ENCODE measurements around the gene LDB2.

The LDB2 gene

DNA sequence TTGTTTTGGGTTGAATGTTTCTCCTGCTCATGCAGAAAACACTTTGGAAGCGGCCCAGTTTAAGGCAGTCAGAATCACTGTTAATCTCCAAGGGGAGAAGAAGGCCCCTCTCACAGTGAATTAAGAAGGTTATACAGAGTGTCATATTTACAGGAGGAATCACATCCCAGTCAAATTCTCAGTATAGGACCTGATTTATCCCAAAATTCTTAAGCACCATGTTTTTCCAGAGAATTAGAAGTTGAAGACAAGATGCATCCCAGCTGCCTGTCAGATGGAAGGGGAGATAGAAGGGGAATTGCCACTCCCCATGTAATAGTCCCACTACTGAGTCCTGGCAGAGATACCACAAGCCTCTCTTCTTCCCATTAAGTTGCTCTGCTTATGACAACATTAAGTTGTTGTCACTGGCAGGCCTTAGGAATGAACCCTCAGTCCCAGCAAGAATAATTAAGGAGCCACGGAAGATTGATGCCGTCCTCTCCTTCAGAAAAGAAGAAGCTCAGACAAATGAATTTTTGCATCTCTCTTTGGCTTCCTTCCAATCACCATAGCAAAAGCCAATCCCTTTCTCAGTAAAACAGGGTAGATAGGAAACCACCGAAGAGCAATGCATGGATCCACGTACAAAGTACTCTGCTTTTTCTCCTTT is 138.4 kb downstream of the LDB2 start:
- no peak for DNase-seq

DNA sequence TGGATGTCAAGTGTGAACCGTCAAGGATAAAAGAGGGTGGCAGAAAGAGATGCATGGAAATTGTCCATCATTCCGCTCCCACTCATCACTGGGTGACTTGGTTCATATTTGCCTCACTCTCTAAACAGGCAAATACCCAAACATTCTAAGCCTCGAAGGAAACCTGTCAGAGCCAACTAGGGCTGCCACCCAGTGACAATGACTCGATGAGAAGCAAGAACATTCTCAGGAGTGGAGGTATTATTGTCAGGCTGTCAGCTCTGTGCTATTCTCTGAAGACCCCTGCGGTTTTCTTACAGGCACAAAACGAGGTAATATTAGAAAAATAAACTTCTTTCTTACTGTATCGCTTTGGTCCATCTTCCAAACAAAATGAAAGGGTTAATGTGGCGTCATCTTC is 139.6 kb downstream of the LDB2 start:
- Histone ChIP-seq H3K4me1 (ENCODE audit: control insufficient read depth, low read depth, low read length) (peaks cover 5% of the 10 kb centered on the region), H3K79me1 (ENCODE audit: low read length) (peaks cover 20% of the 10 kb centered on the region), H3K18ac (ENCODE audit: low read length) (no peak overlapping the region), H3K27ac (ENCODE audit: low read depth, low read length) (no peak overlapping the region), H3K4me2 (ENCODE audit: low read length) (no peak overlapping the region), H3K27me3 (ENCODE audit: insufficient read depth, low read length, poor library complexity) (no peaks in the 10 kb centered on the region), H2BK15ac (replicated peaks; ENCODE audit: low read depth) (no peak overlapping the region), H3K79me2 (ENCODE audit: control insufficient read depth, insufficient read depth, low read length) (peaks cover 2% of the 10 kb centered on the region), H4K5ac (ENCODE audit: low read length) (no peak overlapping the region), H2BK120ac (ENCODE audit: low read depth, low read length) (no peak overlapping the region), H3K36me3 (ENCODE audit: control insufficient read depth, insufficient read depth, low read length) (peaks cover 3% of the 10 kb centered on the region), H3K23ac (ENCODE audit: low read length) (no peak overlapping the region), H3K4ac (ENCODE audit: low read depth, low read length) (no peak overlapping the region), H4K8ac (ENCODE audit: low read depth, low read length) (no peak overlapping the region), H2BK5ac (ENCODE audit: low read length) (no peak overlapping the region), H3K56ac (ENCODE audit: low read length) (no peak overlapping the region), H2AK5ac (ENCODE audit: low read length) (no peak overlapping the region), H3K9ac (ENCODE audit: low read length) (no peak overlapping the region), H3K4me3 (ENCODE audit: low read length) (no peak overlapping the region)
- DNase-seq, result no peak
- WGBS (ENCODE audit: extremely low coverage, insufficient coverage, low lambda C conversion rate), result no CpG with 5 or more reads among the region's 8 CpGs

More for the DNA sequence above, 138.4 kb downstream of the LDB2 start:
- Histone ChIP-seq H2BK120ac (ENCODE audit: low read depth, low read length) (no peak overlapping the region), H3K4me1 (ENCODE audit: control insufficient read depth, low read depth, low read length) (peaks cover 2% of the 10 kb centered on the region), H4K5ac (ENCODE audit: low read length) (no peak overlapping the region), H2AK5ac (ENCODE audit: low read length) (no peak overlapping the region), H3K36me3 (ENCODE audit: control insufficient read depth, insufficient read depth, low read length) (peaks cover 3% of the 10 kb centered on the region), H3K79me1 (ENCODE audit: low read length) (peaks cover 14% of the 10 kb centered on the region), H3K4ac (ENCODE audit: low read depth, low read length) (no peak overlapping the region), H3K4me2 (ENCODE audit: low read length) (no peak overlapping the region), H3K56ac (ENCODE audit: low read length) (no peak overlapping the region), H3K18ac (ENCODE audit: low read length) (no peak overlapping the region), H3K4me3 (ENCODE audit: low read length) (no peak overlapping the region), H3K79me2 (ENCODE audit: control insufficient read depth, insufficient read depth, low read length) (peaks cover 2% of the 10 kb centered on the region), H2BK5ac (ENCODE audit: low read length) (no peak overlapping the region), H3K27ac (ENCODE audit: low read depth, low read length) (no peak overlapping the region), H4K8ac (ENCODE audit: low read depth, low read length) (no peak overlapping the region), H2BK15ac (replicated peaks; ENCODE audit: low read depth) (no peak overlapping the region), H3K9ac (ENCODE audit: low read length) (no peak overlapping the region), H3K23ac (ENCODE audit: low read length) (no peak overlapping the region), H3K27me3 (ENCODE audit: insufficient read depth, low read length, poor library complexity) (no peaks in the 10 kb centered on the region)
- no CpG with 5 or more reads among the region's 5 CpGs for WGBS (ENCODE audit: extremely low coverage, insufficient coverage, low lambda C conversion rate)

DNA sequence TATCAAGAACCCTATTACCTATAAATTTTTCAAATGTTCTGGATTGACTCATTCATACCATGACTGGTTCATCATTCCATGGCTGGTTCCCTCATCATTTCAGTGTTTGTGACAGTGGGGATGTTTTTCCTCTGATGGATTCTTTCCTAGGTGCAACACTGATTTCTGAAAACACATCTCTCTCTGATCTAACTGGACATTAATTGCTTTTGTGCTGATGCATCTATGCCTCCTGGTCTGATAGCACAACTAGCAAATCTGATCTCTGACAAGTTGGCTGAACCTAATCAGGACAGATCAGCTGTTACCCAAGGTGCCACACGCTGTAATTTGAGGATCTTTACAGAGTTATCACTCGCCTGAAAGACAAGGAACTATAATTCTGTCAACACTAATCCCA is 140.2 kb downstream of the LDB2 start:
- H3K36me3 ChIP-seq (ENCODE audit: control insufficient read depth, insufficient read depth, low read length), result peaks cover 3% of the 10 kb centered on the region
- H3K4me3 ChIP-seq (ENCODE audit: low read length), result no peak overlapping the region
- no peak overlapping the region for H2BK5ac ChIP-seq (ENCODE audit: low read length)
- no CpG with 5 or more reads among the region's 2 CpGs for WGBS (ENCODE audit: extremely low coverage, insufficient coverage, low lambda C conversion rate)
- no peak overlapping the region for H2AK5ac ChIP-seq (ENCODE audit: low read length)
- no peak overlapping the region for H3K9ac ChIP-seq (ENCODE audit: low read length)
- H4K8ac ChIP-seq (ENCODE audit: low read depth, low read length), result no peak overlapping the region
- H3K27ac ChIP-seq (ENCODE audit: low read depth, low read length), result no peak overlapping the region
- H3K4ac ChIP-seq (ENCODE audit: low read depth, low read length), result no peak overlapping the region
- H2BK120ac ChIP-seq (ENCODE audit: low read depth, low read length), result no peak overlapping the region
- H3K18ac ChIP-seq (ENCODE audit: low read length), result no peak overlapping the region
- H3K4me1 ChIP-seq (ENCODE audit: control insufficient read depth, low read depth, low read length), result peaks cover 5% of the 10 kb centered on the region
- peaks cover 19% of the 10 kb centered on the region for H3K79me1 ChIP-seq (ENCODE audit: low read length)
- no peak overlapping the region for H3K23ac ChIP-seq (ENCODE audit: low read length)
- DNase-seq, result peak; percentile 13
- peaks cover 2% of the 10 kb centered on the region for H3K79me2 ChIP-seq (ENCODE audit: control insufficient read depth, insufficient read depth, low read length)
- no peak overlapping the region for H3K56ac ChIP-seq (ENCODE audit: low read length)
- no peak overlapping the region for H3K4me2 ChIP-seq (ENCODE audit: low read length)
- H4K5ac ChIP-seq (ENCODE audit: low read length), result no peak overlapping the region
- H3K27me3 ChIP-seq (ENCODE audit: insufficient read depth, low read length, poor library complexity), result no peaks in the 10 kb centered on the region
- H2BK15ac ChIP-seq (replicated peaks; ENCODE audit: low read depth), result no peak overlapping the region

DNA sequence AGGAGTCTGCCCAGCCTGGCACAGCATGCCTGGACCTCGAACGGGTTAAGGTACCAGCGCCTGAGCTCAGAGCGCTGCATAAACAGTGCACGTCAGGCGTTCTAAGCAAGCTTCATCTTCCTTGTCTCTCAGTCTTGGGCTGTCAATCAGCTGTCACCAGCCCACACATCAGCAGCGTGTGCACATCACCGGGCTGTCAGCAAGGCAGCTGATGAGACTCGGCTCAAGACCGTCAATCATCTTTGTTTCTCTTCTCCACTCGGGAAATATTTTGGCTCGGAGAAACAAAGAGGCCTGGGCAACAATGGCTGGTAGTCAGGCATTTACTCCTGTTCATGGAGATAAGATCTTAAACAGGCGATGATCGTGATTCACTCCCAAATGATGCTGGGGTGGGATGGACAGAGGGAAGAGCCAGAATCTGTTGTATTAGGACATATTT is 141.3 kb downstream of the LDB2 start:
- no peak overlapping the region for H3K4me3 ChIP-seq (ENCODE audit: low read length)
- no peak overlapping the region for H2BK120ac ChIP-seq (ENCODE audit: low read depth, low read length)
- H3K9ac ChIP-seq (ENCODE audit: low read length), result no peak overlapping the region
- H3K56ac ChIP-seq (ENCODE audit: low read length), result no peak overlapping the region
- H3K27ac ChIP-seq (ENCODE audit: low read depth, low read length), result no peak overlapping the region
- H3K4me1 ChIP-seq (ENCODE audit: control insufficient read depth, low read depth, low read length), result peaks cover 5% of the 10 kb centered on the region
- H3K36me3 ChIP-seq (ENCODE audit: control insufficient read depth, insufficient read depth, low read length), result peaks cover 3% of the 10 kb centered on the region
- no peak overlapping the region for H2BK15ac ChIP-seq (replicated peaks; ENCODE audit: low read depth)
- no peak overlapping the region for H3K4ac ChIP-seq (ENCODE audit: low read depth, low read length)
- H3K4me2 ChIP-seq (ENCODE audit: low read length), result no peak overlapping the region
- H3K27me3 ChIP-seq (ENCODE audit: insufficient read depth, low read length, poor library complexity), result no peaks in the 10 kb centered on the region
- H3K18ac ChIP-seq (ENCODE audit: low read length), result no peak overlapping the region
- no peaks in the 10 kb centered on the region for H3K79me2 ChIP-seq (ENCODE audit: control insufficient read depth, insufficient read depth, low read length)
- no peak overlapping the region for H4K8ac ChIP-seq (ENCODE audit: low read depth, low read length)
- no CpG with 5 or more reads among the region's 14 CpGs for WGBS (ENCODE audit: extremely low coverage, insufficient coverage, low lambda C conversion rate)
- no peak for DNase-seq
- H4K5ac ChIP-seq (ENCODE audit: low read length), result no peak overlapping the region
- H3K79me1 ChIP-seq (ENCODE audit: low read length), result peaks cover 20% of the 10 kb centered on the region
- no peak overlapping the region for H3K23ac ChIP-seq (ENCODE audit: low read length)
- H2AK5ac ChIP-seq (ENCODE audit: low read length), result no peak overlapping the region
- H2BK5ac ChIP-seq (ENCODE audit: low read length), result no peak overlapping the region

GRCh38 chr4:16754104-16754503 is 144.3 kb downstream of the LDB2 start:
- Histone ChIP-seq H3K4me2 (ENCODE audit: low read length) (no peak overlapping the region), H3K4ac (ENCODE audit: low read depth, low read length) (no peak overlapping the region), H2BK120ac (ENCODE audit: low read depth, low read length) (no peak overlapping the region), H3K79me1 (ENCODE audit: low read length) (peaks cover 16% of the 10 kb centered on the region), H3K18ac (ENCODE audit: low read length) (no peak overlapping the region), H3K27me3 (ENCODE audit: insufficient read depth, low read length, poor library complexity) (no peaks in the 10 kb centered on the region), H3K56ac (ENCODE audit: low read length) (no peak overlapping the region), H3K23ac (ENCODE audit: low read length) (no peak overlapping the region), H3K79me2 (ENCODE audit: control insufficient read depth, insufficient read depth, low read length) (no peaks in the 10 kb centered on the region), H3K27ac (ENCODE audit: low read depth, low read length) (no peak overlapping the region), H4K5ac (ENCODE audit: low read length) (no peak overlapping the region), H3K4me1 (ENCODE audit: control insufficient read depth, low read depth, low read length) (peaks cover 5% of the 10 kb centered on the region), H2BK15ac (replicated peaks; ENCODE audit: low read depth) (no peak overlapping the region), H3K9ac (ENCODE audit: low read length) (no peak overlapping the region), H3K36me3 (ENCODE audit: control insufficient read depth, insufficient read depth, low read length) (peaks cover 3% of the 10 kb centered on the region), H2AK5ac (ENCODE audit: low read length) (no peak overlapping the region), H3K4me3 (ENCODE audit: low read length) (no peak overlapping the region), H2BK5ac (ENCODE audit: low read length) (no peak overlapping the region), H4K8ac (ENCODE audit: low read depth, low read length) (no peak overlapping the region)
- no peak for DNase-seq
- no CpG with 5 or more reads among the region's 2 CpGs for WGBS (ENCODE audit: extremely low coverage, insufficient coverage, low lambda C conversion rate)

DNA sequence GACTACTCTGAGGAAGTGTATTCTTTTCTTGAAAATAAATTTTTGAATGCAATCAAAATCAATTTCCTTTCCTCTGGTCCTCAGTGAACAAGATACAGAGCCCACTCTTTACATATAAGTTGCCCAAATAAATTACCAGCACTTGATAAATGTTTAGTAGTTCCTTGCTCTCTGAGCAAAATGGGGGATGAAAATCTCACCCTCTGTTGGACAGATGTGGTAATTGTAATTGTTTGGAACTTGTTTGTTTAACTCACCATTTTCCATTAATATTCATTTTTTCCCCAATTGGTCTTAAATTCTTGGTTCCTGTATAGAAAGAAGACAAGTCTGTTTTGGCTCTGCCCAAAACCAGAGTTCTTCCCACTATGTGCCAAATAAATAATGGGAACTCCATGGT is 146.3 kb downstream of the LDB2 start:
- H4K5ac ChIP-seq (ENCODE audit: low read length), result no peak overlapping the region
- no peak overlapping the region for H3K56ac ChIP-seq (ENCODE audit: low read length)
- peaks cover 3% of the 10 kb centered on the region for H3K36me3 ChIP-seq (ENCODE audit: control insufficient read depth, insufficient read depth, low read length)
- H3K4ac ChIP-seq (ENCODE audit: low read depth, low read length), result no peak overlapping the region
- H3K27me3 ChIP-seq (ENCODE audit: insufficient read depth, low read length, poor library complexity), result no peaks in the 10 kb centered on the region
- H3K4me3 ChIP-seq (ENCODE audit: low read length), result no peak overlapping the region
- H3K4me2 ChIP-seq (ENCODE audit: low read length), result no peak overlapping the region
- H3K9ac ChIP-seq (ENCODE audit: low read length), result no peak overlapping the region
- H3K27ac ChIP-seq (ENCODE audit: low read depth, low read length), result no peak overlapping the region
- H4K8ac ChIP-seq (ENCODE audit: low read depth, low read length), result no peak overlapping the region
- H3K23ac ChIP-seq (ENCODE audit: low read length), result no peak overlapping the region
- DNase-seq, result no peak
- H3K18ac ChIP-seq (ENCODE audit: low read length), result no peak overlapping the region
- no peak overlapping the region for H2AK5ac ChIP-seq (ENCODE audit: low read length)
- no peak overlapping the region for H2BK15ac ChIP-seq (replicated peaks; ENCODE audit: low read depth)
- H2BK120ac ChIP-seq (ENCODE audit: low read depth, low read length), result no peak overlapping the region
- H3K4me1 ChIP-seq (ENCODE audit: control insufficient read depth, low read depth, low read length), result peaks cover 3% of the 10 kb centered on the region
- no peaks in the 10 kb centered on the region for H3K79me2 ChIP-seq (ENCODE audit: control insufficient read depth, insufficient read depth, low read length)
- H2BK5ac ChIP-seq (ENCODE audit: low read length), result no peak overlapping the region
- peaks cover 14% of the 10 kb centered on the region for H3K79me1 ChIP-seq (ENCODE audit: low read length)

Data from mesendoderm (in vitro differentiated cells).